IMR-90 (cell line): Measurements from ENCODE around the gene NEK8. TPM values are rescaled to one million over a fixed set of nuclear protein-coding genes. Genes with fewer than 3 reads are reported as not detected.

ENCODE experiments used
- ATAC-seq: fragments of 200-7000 bp; cut with Tn5 transposase; 2 replicates; pipeline ENCODE4 v1.9.1; 2020; ENCODE audit warnings: low read depth, mild to moderate bottlenecking, moderate library complexity
- BruUV-seq: library from RNA; stranded (reverse); fragments of 400-500 nt; replicated peaks from 2 replicates; lab custom pipeline; 2021; lab: Mats Ljungman, UMichigan
- CTCF ChIA-PET: fragments of 300-600 bp; formaldehyde crosslinking; extraction: SDS; loops from one replicate; lab custom pipeline; 2021; ENCODE audit warnings: antibody characterized with exemption; lab: Yijun Ruan, JAX
- POLR2A ChIA-PET: fragments of 300-600 bp; sonication (Branson Sonifier 250); formaldehyde crosslinking; loops from one replicate; lab custom pipeline; 2022; ENCODE audit warnings: antibody characterized with exemption; ENCODE audit not compliant: unreplicated experiment; lab: Charles Lee
- DNase-seq: peaks from one replicate; pipeline ENCODE4 v3.0.0; 2013
- H2AFZ ChIP-seq: replicated peaks from 2 replicates; pipeline ENCODE3; 2013; ENCODE audit warnings: low read length, mild to moderate bottlenecking; ENCODE audit not compliant: poor library complexity
- H2AK5ac ChIP-seq: 2 replicates; pipeline ENCODE4 v1.6.1; 2013; ENCODE audit warnings: low read depth, low read length, inconsistent platforms
- H2AK9ac ChIP-seq: replicated peaks from 2 replicates; pipeline ENCODE3; 2013; ENCODE audit warnings: mild to moderate bottlenecking, low read depth, low read length, moderate library complexity; ENCODE audit not compliant: poor library complexity
- H2BK120ac ChIP-seq: 2 replicates; pipeline ENCODE4 v1.6.1; 2013; ENCODE audit warnings: low read depth, low read length, inconsistent platforms
- H2BK15ac ChIP-seq: 3 replicates; pipeline ENCODE4 v1.6.1; 2013; ENCODE audit warnings: low read depth, low read length, inconsistent platforms
- H2BK20ac ChIP-seq: 2 replicates; pipeline ENCODE4 v1.6.1; 2013; ENCODE audit warnings: low read depth, mild to moderate bottlenecking, inconsistent platforms, low read length, moderate library complexity
- H2BK5ac ChIP-seq: 2 replicates; pipeline ENCODE4 v1.6.1; 2013; ENCODE audit warnings: mild to moderate bottlenecking, low read depth, low read length, inconsistent platforms; ENCODE audit not compliant: poor library complexity, severe bottlenecking
- H3K14ac ChIP-seq: replicated peaks from 2 replicates; pipeline ENCODE4 v1.6.1; 2013; ENCODE audit warnings: low read depth, low read length, inconsistent platforms
- H3K18ac ChIP-seq: 2 replicates; pipeline ENCODE4 v1.6.1; 2013; ENCODE audit warnings: low read depth, low read length, control low read depth
- H3K23ac ChIP-seq: 2 replicates; pipeline ENCODE4 v1.6.1; 2013; ENCODE audit warnings: low read depth, low read length, inconsistent platforms
- H3K27ac ChIP-seq: 2 replicates; pipeline ENCODE4 v1.5.1; 2013; ENCODE audit warnings: mild to moderate bottlenecking, control low read depth, low read length; ENCODE audit not compliant: insufficient read depth
- H3K27me3 ChIP-seq: 2 replicates; pipeline ENCODE4 v1.6.1; 2013; ENCODE audit warnings: low read length; ENCODE audit not compliant: control insufficient read depth, insufficient read depth
- H3K36me3 ChIP-seq: 2 replicates; pipeline ENCODE4 v1.6.1; 2013; ENCODE audit warnings: low read length, mixed read lengths; ENCODE audit not compliant: control insufficient read depth, insufficient read depth
- H3K4ac ChIP-seq: 2 replicates; pipeline ENCODE4 v1.6.1; 2013; ENCODE audit warnings: low read depth, low read length, inconsistent platforms
- H3K4me1 ChIP-seq: 2 replicates; pipeline ENCODE4 v1.6.1; 2013; ENCODE audit warnings: low read length, mixed read lengths; ENCODE audit not compliant: control insufficient read depth, insufficient read depth
- H3K4me2 ChIP-seq: 2 replicates; pipeline ENCODE4 v1.6.1; 2013; ENCODE audit warnings: low read depth, mild to moderate bottlenecking, control low read depth, low read length, moderate library complexity
- H3K4me3 ChIP-seq: 2 replicates; pipeline ENCODE4 v1.5.1; 2013; ENCODE audit warnings: low read depth, mild to moderate bottlenecking, control low read depth, low read length, moderate library complexity; ENCODE audit not compliant: insufficient read depth
- H3K56ac ChIP-seq: 2 replicates; pipeline ENCODE4 v1.6.1; 2013; ENCODE audit warnings: low read length, inconsistent platforms; ENCODE audit not compliant: insufficient read depth; ENCODE audit errors: extremely low read depth
- H3K79me1 ChIP-seq, 2 experiments: 2 replicates each; pipeline ENCODE4 v1.6.1; 2013; ENCODE audit warnings: low read length in 2 of 2, inconsistent platforms in 1 of 2, low read depth in 1 of 2
- H3K9ac ChIP-seq: 2 replicates; pipeline ENCODE4 v1.6.1; 2013; ENCODE audit warnings: low read depth, low read length, control low read depth
- H3K9me1 ChIP-seq: 2 replicates; pipeline ENCODE4 v1.6.1; 2013; ENCODE audit warnings: low read length, inconsistent platforms; ENCODE audit not compliant: insufficient read depth
- H3K9me3 ChIP-seq: 2 replicates; pipeline ENCODE4 v1.6.1; 2013; ENCODE audit warnings: low read length; ENCODE audit not compliant: control insufficient read depth, insufficient read depth
- H4K20me1 ChIP-seq: 2 replicates; pipeline ENCODE4 v1.6.1; 2013; ENCODE audit warnings: low read length, inconsistent platforms; ENCODE audit not compliant: insufficient read depth
- H4K5ac ChIP-seq: 2 replicates; pipeline ENCODE4 v1.6.1; 2013; ENCODE audit warnings: mild to moderate bottlenecking, low read depth, low read length, control low read depth
- H4K8ac ChIP-seq, 2 experiments: 2 replicates each; pipeline ENCODE4 v1.6.1; 2013; ENCODE audit warnings: low read depth in 2 of 2, low read length in 2 of 2, control low read depth in 1 of 2, inconsistent platforms in 1 of 2
- H4K91ac ChIP-seq: 2 replicates; pipeline ENCODE4 v1.6.1; 2013; ENCODE audit warnings: low read depth, low read length, inconsistent platforms; ENCODE audit not compliant: insufficient read depth
- BHLHE40 ChIP-seq: fragments of 150-350 bp; IDR thresholded peaks from 2 replicates; pipeline ENCODE4 v1.6.1; 2016; ENCODE audit warnings: mild to moderate bottlenecking, low read depth, low read length
- CTCF ChIP-seq: conservative IDR thresholded peaks from 2 replicates; pipeline ENCODE4 v1.5.1; 2012; ENCODE audit warnings: mild to moderate bottlenecking, low read depth, low read length, improper control_type of control experiment
- ELK1 ChIP-seq: fragments of 150-350 bp; IDR thresholded peaks from 2 replicates; pipeline ENCODE4 v1.6.1; 2016; ENCODE audit warnings: low read depth, mild to moderate bottlenecking, low read length, moderate library complexity, borderline replicate concordance
- FOS ChIP-seq: fragments of 150-350 bp; IDR thresholded peaks from 2 replicates; pipeline ENCODE4 v1.6.1; 2016; ENCODE audit warnings: low read depth, low read length
- MAFK ChIP-seq: IDR thresholded peaks from 2 replicates; pipeline ENCODE4 v1.6.1; 2012; ENCODE audit warnings: low read depth, low read length, improper control_type of control experiment
- MAZ ChIP-seq: IDR thresholded peaks from 2 replicates; pipeline ENCODE4 v1.6.1; 2012; ENCODE audit warnings: low read depth, mild to moderate bottlenecking, low read length, improper control_type of control experiment, moderate library complexity, borderline replicate concordance
- MXI1 ChIP-seq: IDR thresholded peaks from 2 replicates; pipeline ENCODE4 v1.6.1; 2012; ENCODE audit warnings: low read depth, mild to moderate bottlenecking, low read length, moderate library complexity, borderline replicate concordance
- POLR2A ChIP-seq: IDR thresholded peaks from 2 replicates; pipeline ENCODE4 v1.6.1; 2012; ENCODE audit warnings: mild to moderate bottlenecking, low read depth, low read length
- RAD21 ChIP-seq: IDR thresholded peaks from 2 replicates; pipeline ENCODE4 v1.6.1; 2012; ENCODE audit warnings: low read length, improper control_type of control experiment
- RCOR1 ChIP-seq: IDR thresholded peaks from 2 replicates; pipeline ENCODE4 v1.6.1; 2012; ENCODE audit warnings: mild to moderate bottlenecking, low read length, improper control_type of control experiment; ENCODE audit not compliant: insufficient replicate concordance
- RFX5 ChIP-seq: IDR thresholded peaks from 2 replicates; pipeline ENCODE4 v1.8.0; 2012; ENCODE audit warnings: low read depth, mild to moderate bottlenecking, low read length, moderate library complexity
- USF2 ChIP-seq: fragments of 150-350 bp; IDR thresholded peaks from 2 replicates; pipeline ENCODE4 v1.6.1; 2017; ENCODE audit warnings: mild to moderate bottlenecking, antibody characterized with exemption, low read length, low read depth
- WGBS, 2 experiments: methylation state at CpG; one replicate each; pipeline versions ENCODE4 v1.1.5 to v1.1.7; 2013; ENCODE audit warnings: missing lambda C conversion rate in 2 of 2; ENCODE audit not compliant: insufficient read length in 1 of 2; ENCODE audit errors: extremely low coverage in 2 of 2; 5-methylcytosine and 5-hydroxymethylcytosine counted together
- dilution Hi-C: fragments of 300-500 bp; cut with HindIII; formaldehyde crosslinking; loops from one replicate; pipeline ENCODE4 v1.14.3; 2018; ENCODE audit warnings: low sequenced_read_pairs; ENCODE audit not compliant: unreplicated experiment
- in situ Hi-C: fragments of 300-500 bp; cut with MboI; formaldehyde crosslinking; loops from 3 replicates; pipeline ENCODE4 v1.14.3; 2019; ENCODE audit warnings: low sequenced_read_pairs, inconsistent platforms, mixed read lengths
- intact Hi-C: fragments of 100-400 bp; cut with micrococcal nuclease; formaldehyde crosslinking; loops from 2 replicates; pipeline ENCODE4 v1.10.0; 2022
- polyA plus RNA-seq, 3 experiments: library from polyadenylated mRNA; depleted of rRNA; stranded (reverse); fragments of >200 nt; gene quantifications; 2 replicates each; pipeline ENCODE4 v1.2.3, GENCODE V29; 2012; ENCODE audit warnings: low replicate concordance in 1 of 3
- total RNA-seq: library from RNA; depleted of rRNA; stranded (reverse); fragments of >200 nt; gene quantifications from 2 replicates; pipeline ENCODE4 v1.2.3, GENCODE V29; 2012

NEK8 gene
- total and polyA plus RNA-seq, 2 of the 4 experiments (the other 2 are of a cell fraction) = 4.6 to 5.2 TPM

- Histone ChIP-seq H4K8ac (no peak overlapping the region), H4K91ac (no peak overlapping the region), H4K5ac (no peak overlapping the region), H3K27ac (no peak overlapping the region), H3K27me3 (no peaks in the 10 kb centered on the region), H2AFZ (no peak overlapping the region), H2AK9ac (no peak overlapping the region), H3K4me3 (no peak overlapping the region), H3K18ac (no peak overlapping the region), H3K23ac (no peak overlapping the region), H3K4me1 (no peaks in the 10 kb centered on the region), H3K36me3 (peaks cover 72% of the 10 kb centered on the region), H3K9ac (no peak overlapping the region), H2AK5ac (no peak overlapping the region), H2BK20ac (no peak overlapping the region), H4K20me1 (no peaks in the 10 kb centered on the region; the same call in 1 of the 2 replicates), H3K4me2 (no peak overlapping the region), H3K9me1 (0 out of 2 replicates have a peak, but pooled peaks cover 3% of the 10 kb centered on the region), H2BK5ac (no peak overlapping the region), H3K9me3 (no peaks in the 10 kb centered on the region), H3K56ac (no peak overlapping the region), H3K79me1 (peaks cover 0 to 17% of the 10 kb centered on the region in 2 experiments; a peak in 2 of 4 replicates), H2BK15ac (no peak overlapping the region), H2BK120ac (no peak overlapping the region), H3K4ac (no peak overlapping the region), H3K14ac (no peak overlapping the region)
- BruUV-seq = no TSS peak
- ChIA-PET CTCF (interaction anchor here (0.7 kb wide), 1 partner anchor 408 kb away, joined by 4 read pairs; no protein-coding TSS in a partner anchor), POLR2A (no interaction called here)
- TF ChIP-seq ELK1 (no peak), MXI1 (no peak), RFX5 (no peak), RAD21 (no peak), FOS (no peak), CTCF (no peak), MAFK (no peak), RCOR1 (no peak), POLR2A (no peak), USF2 (no peak), MAZ (no peak), BHLHE40 (no peak)
- dilution Hi-C loops (no loop called here), in situ Hi-C loops (no loop called here), intact Hi-C loops (no loop called here)
- ATAC-seq = no peak
- no peak for DNase-seq
- WGBS, 2 experiments = 100% methylated on average over 1 of the region's 4 CpGs; no CpG with 5 or more reads in 1 of the 2 experiments
These were observed 40.1 kb upstream of the NEK8 start for GRCh38 chr17:28688481-28688880.
